ENCODE data around the gene KCNMA1. TPM values are rescaled to one million over a fixed set of nuclear protein-coding genes. Genes with fewer than 3 reads are reported as not detected.

The KCNMA1 gene
- total RNA-seq, 1 experiment from 2014 or later: 0.08 TPM

DNA sequence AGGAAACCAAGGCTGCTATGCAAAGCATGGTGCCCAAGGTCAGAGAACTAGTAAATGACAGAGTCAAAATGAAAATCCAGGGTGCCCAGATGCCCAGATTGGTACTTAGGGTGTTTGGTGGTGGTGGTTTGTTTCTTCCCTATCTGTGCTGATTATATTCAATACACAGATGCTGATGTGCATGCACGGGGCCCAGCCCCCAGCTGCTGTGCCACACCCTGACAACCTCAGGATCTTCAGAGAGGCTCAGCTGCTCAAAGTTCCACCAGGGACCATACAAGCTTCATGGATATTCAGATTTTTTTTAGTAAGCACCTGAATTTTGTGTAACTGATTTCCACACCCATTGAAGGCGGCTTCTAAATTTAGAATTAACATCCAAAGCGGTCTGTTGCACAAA is 75.6 kb downstream of the KCNMA1 start:
- no peak for DNase-seq (ENCODE audit: low spot score)

DNA sequence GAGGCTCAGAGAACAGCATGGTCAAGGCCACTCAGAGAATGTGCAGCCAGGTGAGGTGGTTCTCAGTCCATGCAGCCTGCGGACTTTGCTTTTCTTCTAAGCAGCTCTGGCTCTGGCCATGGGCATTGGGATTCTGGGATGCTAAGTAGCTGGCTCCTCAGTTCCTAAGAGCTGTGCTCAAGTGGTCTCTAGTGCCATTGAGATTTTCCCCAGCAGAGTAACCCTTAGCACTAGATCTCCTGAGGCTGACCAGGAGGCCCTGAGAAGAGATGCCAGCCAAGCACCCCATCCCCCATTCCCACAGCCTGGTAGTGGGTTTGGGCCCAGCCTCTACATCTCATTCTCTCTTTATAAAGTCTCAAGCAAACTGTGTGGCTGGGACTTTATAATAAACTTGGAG is 77.1 kb downstream of the KCNMA1 start:
- no peak for DNase-seq (ENCODE audit: low spot score)

DNA sequence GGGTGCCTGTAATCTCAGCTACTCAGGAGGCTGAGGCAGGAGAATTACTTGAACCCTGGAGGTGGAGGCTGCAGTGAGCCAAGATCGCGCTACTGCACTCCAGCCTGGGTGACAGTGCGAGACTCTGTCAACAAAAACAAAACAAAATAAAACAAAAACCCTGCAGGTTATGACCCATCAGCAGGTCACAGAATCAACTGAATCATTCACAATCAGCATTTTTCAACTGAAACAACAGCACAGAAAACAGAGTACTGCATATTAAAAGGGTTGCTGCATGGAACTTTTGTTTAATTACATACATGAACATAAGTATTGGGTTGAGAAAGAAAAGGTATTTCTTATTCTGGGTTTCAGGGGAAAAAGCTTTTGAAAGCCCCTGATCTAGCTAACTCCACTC is 77.6 kb downstream of the KCNMA1 start:
- DNase-seq (ENCODE audit: low spot score): no peak

DNA sequence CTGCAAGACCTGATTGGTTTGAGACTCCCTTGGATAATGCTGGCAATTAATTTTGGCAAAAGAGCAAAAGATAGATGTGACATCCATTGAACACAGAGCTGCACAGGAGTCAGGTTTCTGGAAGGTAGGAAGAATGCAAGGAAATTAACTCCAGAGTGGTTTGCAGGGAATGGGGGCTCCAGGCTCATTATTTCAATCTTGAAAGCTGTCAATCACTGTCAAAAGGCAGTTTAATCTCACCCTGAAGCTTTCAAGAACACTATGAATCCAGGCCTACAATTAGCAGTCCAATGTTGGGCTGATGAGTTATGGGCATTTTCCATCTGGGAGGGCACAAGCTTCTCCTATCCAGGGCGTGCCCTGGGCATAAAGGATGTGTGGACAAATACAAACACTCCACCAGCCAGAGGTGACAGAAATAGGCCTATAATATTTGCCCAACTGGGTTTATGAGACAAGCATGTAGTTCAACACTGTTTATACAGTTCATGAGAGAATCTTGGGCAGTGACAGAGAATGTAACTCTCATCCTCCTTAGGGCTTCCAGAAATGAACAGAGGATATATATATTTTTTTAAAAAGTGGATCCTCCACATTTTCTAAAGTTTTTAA is 80.5 kb downstream of the KCNMA1 start:
- no peak for DNase-seq (ENCODE audit: low spot score)

DNA sequence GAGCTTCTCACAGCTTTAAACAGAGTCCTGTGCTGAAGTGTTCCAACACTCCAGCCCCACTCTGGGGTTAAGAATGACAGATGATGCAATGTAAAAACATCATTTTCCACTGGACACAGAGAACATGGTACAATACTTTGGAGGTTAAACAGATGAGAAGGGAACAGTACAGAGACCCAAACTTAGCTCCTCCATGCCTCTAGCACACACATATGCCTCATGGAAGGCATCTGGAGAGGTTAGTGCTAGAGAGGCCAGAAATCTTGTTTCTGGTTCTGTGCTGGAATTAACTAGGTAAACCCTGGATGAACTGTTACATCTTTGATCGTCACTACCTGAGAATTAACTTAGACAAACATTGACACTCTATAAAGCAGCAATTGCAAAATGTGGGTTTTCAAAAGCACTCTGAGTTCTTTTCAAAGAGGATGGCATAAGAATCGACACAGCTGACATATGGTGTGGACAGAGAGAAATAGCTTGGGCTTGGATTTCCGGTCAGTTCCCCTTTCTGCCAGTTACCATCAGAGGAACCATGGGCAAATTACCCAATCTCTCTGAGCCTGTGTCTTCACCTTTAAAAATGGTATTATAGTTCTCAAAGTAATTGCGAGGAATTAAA is 81.9 kb downstream of the KCNMA1 start:
- no peak for DNase-seq (ENCODE audit: low spot score)

DNA sequence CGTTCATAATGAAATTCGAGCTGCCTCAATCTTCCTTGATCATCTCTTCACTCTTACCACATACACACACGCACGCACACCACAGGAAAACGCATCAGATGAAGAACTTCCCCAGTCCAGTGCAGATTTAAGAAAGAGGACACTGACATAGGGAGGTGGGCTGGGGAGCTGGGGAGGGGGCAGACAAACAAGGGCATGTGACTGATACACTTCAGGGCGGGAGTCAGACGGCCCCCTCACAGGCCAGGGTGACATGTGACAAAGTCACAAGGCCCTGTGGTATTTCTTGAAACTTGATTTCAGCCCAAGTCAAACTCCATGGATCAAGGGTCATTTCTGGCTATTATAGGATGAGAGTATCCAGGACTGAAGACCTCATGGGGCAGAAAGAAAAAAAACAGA is 82.6 kb downstream of the KCNMA1 start:
- DNase-seq (ENCODE audit: low spot score): no peak

DNA sequence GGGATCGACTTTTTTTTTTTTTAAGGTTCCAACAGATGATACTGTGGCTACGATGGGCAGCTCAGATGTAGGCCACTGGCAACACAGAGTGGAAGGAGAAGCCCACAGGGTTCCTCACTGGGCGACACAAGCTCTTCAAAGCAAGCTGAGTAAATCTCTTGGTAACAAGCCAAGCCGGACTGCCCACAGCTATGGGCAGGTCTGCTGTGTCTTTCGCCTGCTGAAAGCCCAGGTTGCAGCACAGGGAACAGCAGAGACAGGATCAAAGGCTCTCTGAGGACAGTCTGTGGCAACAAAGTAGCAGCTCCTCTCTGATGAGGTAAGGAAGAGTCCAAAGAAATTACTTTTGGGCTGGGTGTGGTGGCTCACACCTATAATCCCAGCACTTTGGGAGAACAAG is 83.6 kb downstream of the KCNMA1 start:
- no peak for DNase-seq (ENCODE audit: low spot score)

DNA sequence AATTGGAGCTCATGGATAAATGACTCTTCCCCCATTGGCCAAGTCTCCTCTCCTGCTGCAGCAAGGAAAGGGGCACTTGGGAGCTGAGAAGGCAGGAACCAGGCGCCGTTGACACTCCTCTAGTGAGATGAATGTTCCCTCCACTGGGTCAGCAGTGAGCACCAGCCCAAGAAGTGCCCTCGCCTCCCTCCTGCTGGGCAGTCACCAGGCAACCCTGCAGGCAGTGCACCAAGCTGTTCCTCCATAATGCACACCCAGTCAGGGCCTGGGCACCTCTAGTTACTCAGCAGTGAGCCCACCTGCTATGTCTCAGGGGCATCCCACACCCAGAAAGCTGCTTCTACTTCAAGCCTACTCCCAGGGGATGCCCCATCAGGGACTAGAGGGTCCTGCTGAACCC is 84.3 kb downstream of the KCNMA1 start:
- no peak for DNase-seq (ENCODE audit: low spot score)

DNA sequence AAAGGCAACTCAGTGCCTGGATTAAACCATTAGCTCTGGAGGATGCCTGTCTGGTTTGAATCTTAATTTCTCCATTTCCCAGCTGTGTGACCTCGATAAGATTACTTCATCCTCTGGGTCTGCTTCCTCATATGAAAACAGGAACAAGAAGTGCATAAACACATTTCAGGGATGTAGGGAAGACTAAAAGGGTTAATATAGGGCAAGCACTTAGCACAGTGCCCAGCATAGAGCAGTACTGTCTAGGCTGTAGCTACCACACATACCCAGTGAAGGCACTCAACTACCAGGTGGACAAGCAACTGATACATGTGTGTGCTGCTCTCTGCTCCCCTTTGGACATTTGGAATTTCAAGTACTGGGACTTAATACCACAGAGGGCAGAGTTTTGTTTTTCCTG is 85.4 kb downstream of the KCNMA1 start:
- DNase-seq (ENCODE audit: low spot score): no peak

DNA sequence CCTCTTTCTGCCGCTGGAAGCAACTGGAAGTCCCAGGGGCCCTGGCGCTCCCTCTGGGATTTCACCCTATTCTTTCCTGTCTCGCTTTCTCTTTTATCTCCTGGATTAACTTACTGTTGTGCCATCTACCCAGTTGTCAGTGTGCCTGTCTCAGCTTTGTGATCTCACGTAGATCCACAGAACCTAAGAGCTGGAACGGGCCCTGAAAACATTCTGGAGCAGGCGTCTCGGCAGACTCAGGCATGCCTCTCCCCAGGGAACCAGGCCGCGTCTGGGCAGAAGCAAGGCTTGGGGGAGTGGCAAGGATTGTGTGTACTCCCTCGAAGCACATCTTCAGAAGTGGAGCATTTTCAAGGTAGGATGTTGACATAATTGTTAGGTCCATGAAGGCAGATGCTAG is 87.2 kb downstream of the KCNMA1 start:
- no peak for DNase-seq (ENCODE audit: low spot score)

DNA sequence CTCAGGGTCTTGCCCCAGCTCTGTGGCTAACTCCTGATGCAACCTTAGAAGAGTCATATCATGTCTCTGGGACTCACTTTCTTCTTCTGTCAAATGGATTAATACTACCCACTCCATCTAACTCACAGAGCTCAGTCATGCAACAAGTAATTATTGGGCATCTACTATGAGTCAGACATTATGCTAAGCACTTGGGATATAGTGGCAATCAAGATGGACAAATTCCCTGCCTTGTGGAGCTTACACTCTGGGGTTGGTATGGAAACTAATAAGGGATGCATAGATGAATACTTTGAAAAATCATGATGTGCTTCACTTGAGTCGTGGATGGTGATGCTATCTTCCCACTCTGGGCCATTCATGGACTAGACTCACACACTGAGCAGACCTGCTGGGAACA is 88.9 kb downstream of the KCNMA1 start:
- no peak for DNase-seq (ENCODE audit: low spot score)

DNA sequence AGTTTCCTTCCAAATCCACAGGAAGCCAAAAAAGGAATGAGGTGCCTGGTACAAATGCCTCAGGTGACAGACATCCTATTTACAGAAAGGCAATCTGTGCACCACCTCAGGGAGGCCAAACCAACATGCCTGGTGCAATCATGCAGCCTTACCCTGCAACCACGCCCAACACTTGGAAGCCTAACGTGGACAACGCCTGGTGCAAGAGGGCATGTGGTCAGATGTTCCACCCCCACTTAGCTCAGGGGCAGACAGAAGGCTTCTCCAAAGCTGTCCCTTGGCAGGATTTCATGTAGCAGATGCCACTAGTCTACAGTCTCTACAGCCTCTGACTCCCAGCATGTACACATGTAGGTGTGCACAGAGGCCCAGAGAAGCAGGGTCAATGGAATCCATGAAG is 89.5 kb downstream of the KCNMA1 start:
- DNase-seq (ENCODE audit: low spot score): no peak

DNA sequence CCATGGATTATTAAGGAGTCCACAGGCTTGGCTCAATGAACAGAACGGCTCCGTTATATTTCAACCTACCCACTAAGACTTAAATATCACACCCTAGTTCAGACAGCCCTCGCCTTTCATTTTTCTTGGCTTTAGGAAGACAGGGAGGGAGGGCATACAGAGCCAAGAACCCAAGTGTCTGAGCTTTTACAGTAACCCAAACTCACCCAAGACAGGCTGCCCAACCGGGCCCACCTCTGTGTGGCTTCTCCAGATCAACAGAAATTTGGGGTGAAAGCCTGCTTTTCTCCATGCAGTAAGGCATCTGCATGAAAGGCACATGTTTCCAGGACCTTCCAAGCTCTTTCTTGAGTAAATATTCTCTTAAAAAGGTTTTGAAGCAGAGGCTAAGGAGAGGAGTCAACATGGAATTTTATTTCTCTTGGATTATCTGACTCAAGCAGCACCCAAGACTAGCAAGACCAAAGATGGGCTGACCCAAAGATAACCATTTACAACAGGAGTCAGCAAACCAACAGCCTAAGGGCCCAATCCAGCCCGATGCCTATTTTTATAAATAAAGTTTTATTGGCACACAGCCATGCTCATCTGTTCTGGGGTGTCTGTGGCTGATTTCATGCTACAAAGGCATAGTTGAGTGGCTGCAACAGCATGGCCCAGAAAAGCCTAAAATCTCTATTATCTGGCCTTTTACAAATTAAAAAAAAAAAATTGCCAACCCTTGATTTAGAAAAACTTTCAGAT is 90.1 kb downstream of the KCNMA1 start:
- DNase-seq (ENCODE audit: low spot score): no peak

DNA sequence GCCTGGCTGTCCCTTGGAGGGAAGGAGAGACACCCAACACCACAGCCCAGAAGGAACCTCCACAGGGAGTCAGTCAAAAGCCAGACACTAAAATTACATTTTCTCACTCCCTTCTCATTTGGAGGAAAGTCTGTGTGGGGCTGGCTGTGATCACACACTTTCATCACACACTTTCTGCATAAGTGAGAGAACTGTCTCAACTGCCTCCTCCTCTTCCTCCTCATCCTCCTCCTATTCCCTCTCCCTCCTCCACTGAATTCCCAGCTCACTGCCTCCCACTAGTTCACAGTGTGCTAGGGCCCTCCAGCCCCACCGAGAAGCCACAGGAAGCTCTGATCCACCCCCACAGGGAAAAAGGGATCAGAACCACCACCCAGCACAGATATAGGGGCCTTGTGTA is 91.6 kb downstream of the KCNMA1 start:
- no peak for DNase-seq (ENCODE audit: low spot score)

DNA sequence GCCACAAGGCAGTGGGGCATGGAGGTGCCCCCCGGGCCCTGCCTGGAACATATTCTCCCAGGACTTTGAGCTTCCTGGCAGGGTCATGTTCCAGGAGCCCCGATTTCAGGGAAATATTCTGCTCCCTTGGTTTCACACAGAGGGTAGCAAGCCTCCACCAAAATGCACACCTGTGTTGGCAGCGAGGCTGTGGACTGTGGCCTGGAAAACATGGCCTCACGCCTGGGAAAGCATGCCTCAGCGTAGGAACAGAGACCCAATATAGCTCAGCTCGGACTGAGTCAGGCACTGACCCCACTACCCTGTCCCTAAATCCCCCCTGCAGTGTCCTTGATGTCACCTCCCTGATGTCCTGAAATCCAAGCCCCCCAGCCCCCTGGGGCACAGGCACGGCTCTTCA is 92.0 kb downstream of the KCNMA1 start:
- DNase-seq (ENCODE audit: low spot score): no peak

DNA sequence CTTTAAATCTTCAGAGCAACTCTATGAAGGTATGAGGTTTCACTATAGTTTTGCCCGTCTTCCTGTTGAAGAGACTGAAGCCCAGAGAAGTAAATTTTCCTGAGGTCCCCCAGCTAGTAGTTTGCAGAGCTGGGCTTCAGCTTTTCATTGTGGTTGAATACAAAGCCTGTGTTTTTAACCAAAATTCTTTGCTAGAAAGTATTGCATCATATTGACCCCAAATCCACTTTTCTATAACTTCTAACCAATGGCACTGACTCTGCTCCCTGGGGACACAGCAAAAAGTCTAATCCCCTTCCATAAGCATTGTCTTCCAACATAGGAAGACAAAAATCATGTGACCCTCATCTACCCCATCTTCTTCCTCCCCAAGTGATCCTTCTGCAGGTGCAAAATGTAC is 93.0 kb downstream of the KCNMA1 start:
- DNase-seq (ENCODE audit: low spot score): no peak

DNA sequence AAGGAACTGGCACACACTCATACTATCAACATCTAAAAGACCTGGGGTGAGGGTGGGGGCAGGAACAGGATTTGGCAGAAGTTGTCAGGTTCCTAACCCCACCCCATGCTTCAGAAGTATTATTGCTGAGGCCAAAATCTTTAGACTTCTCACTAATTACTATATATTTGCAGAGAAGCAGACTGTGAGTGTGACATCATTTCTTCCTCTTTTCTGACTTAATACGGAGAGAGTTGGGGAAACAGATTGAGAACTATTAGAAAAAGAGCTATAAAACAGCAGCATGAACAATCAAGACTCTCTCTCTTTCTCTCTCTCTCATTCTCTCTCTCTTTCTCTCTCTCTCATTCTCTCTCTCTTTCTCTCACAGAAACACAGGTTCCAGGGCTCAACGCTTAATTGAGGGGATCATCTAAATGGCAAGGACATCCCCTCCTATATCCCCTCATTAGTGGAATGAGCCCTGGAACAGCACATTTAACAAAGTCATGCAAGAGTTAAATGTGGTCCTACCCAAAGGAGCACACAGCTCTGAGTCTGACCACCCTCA is 94.8 kb downstream of the KCNMA1 start:
- no peak for DNase-seq (ENCODE audit: low spot score)

DNA sequence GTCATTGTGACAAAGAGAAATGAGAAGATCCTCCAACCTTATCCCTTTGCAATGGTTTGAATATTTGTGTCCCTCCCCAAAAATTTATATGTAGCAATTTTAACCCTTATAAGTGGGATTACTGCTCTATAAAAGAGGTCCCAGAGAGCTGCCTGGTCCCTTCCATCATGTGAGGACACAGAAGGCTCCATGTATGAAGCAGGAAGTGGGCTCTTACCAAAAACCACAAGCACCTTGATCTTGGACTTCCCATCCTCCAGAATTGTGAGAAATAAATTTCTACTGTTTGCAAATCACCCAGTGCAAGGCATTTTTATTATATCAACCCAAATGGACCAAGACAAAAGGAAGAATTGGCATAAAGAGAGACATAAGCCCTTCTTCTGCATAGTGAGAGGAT is 95.7 kb downstream of the KCNMA1 start:
- DNase-seq (ENCODE audit: low spot score): no peak

DNA sequence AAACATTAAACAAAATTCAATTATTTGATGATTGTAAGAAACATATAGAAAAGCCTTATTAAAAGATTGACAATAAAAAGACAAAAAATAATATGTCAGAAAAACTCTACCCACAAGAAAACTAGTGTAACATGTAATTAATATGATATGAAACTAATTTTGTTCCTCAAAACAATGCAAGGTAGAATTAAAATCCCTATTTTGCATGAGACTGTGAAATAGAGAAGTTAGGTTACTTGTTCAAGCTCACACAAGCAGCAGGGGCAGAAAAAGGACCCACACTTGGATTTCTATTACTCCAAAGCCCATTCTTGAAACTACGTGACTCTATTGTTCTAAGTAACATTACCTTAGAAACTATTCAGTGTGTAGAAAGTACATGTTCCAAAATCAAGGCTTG is 96.4 kb downstream of the KCNMA1 start:
- no peak for DNase-seq (ENCODE audit: low spot score)

DNA sequence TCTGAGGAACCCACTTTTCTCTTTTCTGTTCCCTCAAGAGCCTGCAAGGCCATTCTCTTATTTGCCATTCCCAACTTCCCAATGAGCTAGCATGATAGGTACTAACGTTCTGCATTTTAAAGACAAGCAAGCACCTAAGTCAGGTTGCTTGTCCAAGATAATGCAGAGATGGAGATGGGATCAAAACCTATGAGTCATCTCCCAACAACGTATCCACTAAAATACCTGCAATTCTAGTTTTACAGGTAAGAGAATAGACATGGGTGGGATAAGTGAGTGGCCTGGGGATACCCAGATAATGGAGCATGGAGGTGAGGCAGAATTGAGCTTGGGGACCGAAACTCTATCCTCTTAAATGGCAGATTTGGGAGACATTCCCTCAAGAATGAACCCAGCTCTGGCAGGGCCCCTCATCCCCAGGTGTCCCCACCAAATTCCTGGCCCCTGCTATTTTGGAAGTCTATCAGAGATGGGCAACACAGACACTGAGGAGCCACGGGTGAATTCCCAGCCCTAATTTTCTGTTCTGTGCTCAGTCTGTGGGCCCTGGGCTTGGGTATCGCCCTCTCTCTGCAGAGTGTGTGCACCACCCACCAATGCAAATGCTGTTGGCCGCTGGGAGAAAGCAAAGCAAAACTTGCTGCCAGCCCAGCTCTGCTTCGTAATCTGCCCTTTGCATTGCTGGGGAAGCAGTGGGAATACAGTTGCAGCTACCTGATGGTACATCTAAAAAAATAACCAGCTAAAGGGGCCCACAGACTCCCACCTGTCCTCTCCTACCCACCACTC is 98.3 kb downstream of the KCNMA1 start:
- no peak for DNase-seq (ENCODE audit: low spot score)

DNA sequence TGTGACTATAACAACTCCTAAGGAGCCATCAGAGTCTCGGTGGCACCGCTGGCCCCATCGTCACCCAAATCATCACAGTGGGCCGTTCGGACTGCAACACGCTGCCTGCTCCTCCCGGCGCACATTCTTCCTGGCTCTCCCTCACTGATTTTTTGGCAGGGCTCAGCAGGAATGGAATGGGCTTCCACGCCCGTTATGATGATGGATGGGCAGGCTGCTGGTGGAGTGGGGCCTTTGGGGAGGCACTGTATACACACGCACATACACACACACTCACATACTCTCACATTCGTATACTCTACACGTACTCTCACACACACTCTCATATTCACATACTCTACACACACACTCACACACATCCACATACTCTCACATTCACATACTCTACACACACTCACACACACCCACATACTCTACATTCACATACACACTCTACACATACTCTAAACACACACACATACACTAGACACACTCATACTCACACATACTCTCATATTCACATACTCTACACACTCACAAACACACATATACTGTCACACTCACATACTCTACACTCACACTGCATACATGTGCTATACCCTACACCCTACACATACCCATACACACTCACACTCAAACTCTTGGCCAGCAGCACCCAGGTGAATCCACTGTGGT is 99.8 kb downstream of the KCNMA1 start:
- no peak for DNase-seq (ENCODE audit: low spot score)

DNA sequence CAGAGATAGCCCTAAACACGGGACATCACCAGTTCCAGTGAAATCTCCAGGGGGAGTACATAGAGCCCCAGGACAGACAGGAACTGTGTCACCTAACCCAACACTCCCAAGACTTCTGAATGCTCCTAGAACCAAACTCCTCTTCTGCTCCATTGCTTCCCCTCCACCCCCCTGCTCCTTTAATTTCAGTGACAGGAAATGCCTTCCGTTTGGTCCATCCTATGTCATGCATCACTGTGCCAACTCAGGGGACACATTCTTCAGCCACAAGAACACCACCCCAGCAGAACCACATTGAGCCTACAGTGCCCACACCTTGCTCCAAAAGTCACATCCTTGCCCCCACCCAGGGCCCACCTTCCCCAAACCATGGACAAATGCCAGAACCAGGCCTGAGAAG is 100.5 kb downstream of the KCNMA1 start:
- no peak for DNase-seq (ENCODE audit: low spot score)
